ENCODE measurements around the gene SHD.
"Not testable (repeated sequence)": the region's sequence is repeated elsewhere in the genome, so short reads cannot be mapped to it uniquely, and the experiment has no call there.

The SHD gene

GRCh38 chr19:4322942-4323665, 44.0 kb downstream of the SHD start:
- DNase-seq (ENCODE audit: insufficient read length, low spot score) (no peak), FAIRE-seq (no peak)

- FAIRE-seq (no peak), DNase-seq (ENCODE audit: insufficient read length, low spot score) (no peak)
These were observed 44.6 kb downstream of the SHD start for GRCh38 chr19:4323692-4324091.

GRCh38 chr19:4324228-4324627, 45.2 kb downstream of the SHD start:
- FAIRE-seq (no peak), DNase-seq (ENCODE audit: insufficient read length, low spot score) (no peak)

- FAIRE-seq: no peak
- no peak for DNase-seq (ENCODE audit: insufficient read length, low spot score)
These were observed 47.3 kb downstream of the SHD start for GRCh38 chr19:4326215-4326836.

- DNase-seq (ENCODE audit: insufficient read length, low spot score) (no peak), FAIRE-seq (no peak)
These were observed 47.8 kb downstream of the SHD start for GRCh38 chr19:4326837-4327251.

- no peak for DNase-seq (ENCODE audit: insufficient read length, low spot score)
- peak; percentile 77 for FAIRE-seq
These were observed 48.3 kb downstream of the SHD start for GRCh38 chr19:4327252-4327876.

- FAIRE-seq (no peak), DNase-seq (ENCODE audit: insufficient read length, low spot score) (no peak)
These were observed 48.8 kb downstream of the SHD start for GRCh38 chr19:4327877-4328242.

GRCh38 chr19:4328243-4328990, 49.4 kb downstream of the SHD start:
- FAIRE-seq (peak; percentile 97), DNase-seq (ENCODE audit: insufficient read length, low spot score) (peak; percentile 88)

- not testable (repeated sequence) for DNase-seq (ENCODE audit: insufficient read length, low spot score)
These were observed 50.1 kb downstream of the SHD start for GRCh38 chr19:4328991-4329681.

GRCh38 chr19:4329858-4330257, 50.8 kb downstream of the SHD start:
- no peak for FAIRE-seq
- no peak for DNase-seq (ENCODE audit: insufficient read length, low spot score)

More at GRCh38 chr19:4328991-4329681, 50.1 kb downstream of the SHD start:
- FAIRE-seq: peak; percentile 91

GRCh38 chr19:4334929-4335570, 56.0 kb downstream of the SHD start:
- DNase-seq (ENCODE audit: insufficient read length, low spot score) (no peak), FAIRE-seq (no peak)

GRCh38 chr19:4337906-4338440, 58.9 kb downstream of the SHD start:
- FAIRE-seq (peak; percentile 53), DNase-seq (ENCODE audit: insufficient read length, low spot score) (no peak)

GRCh38 chr19:4338441-4339355, 59.6 kb downstream of the SHD start, which contains the start of gene STAP2:
Gene STAP2, minus strand, starts transcription at chr19:4338827. Its CDS starts 74 bp downstream, at chr19:4338753.
- peak; percentile 49 for FAIRE-seq

More at GRCh38 chr19:4338441-4339355, 59.6 kb downstream of the SHD start, which contains the start of gene STAP2:
- peak; percentile 13 for DNase-seq (ENCODE audit: insufficient read length, low spot score)

All from GM19239 (cell line).